ENCODE measurements around the gene FCRL5.

GRCh38 chr1:157496121-157496526 lies 56.2 kb downstream of the FCRL5 start:
- no peak for TF ChIP-seq POLR2AphosphoS5 (IDR thresholded peaks at IDR 0.05)
- TF ChIP-seq POLR2A (IDR thresholded peaks at IDR 0.05) = no peak
- TF ChIP-seq CTCF (IDR thresholded peaks at IDR 0.05) = peak; percentile 39 to 87 (median 49)
